Measurements from ENCODE around the gene LIX1L. TPM values are rescaled to one million over a fixed set of nuclear protein-coding genes. Genes with fewer than 3 reads are reported as not detected.

Gene LIX1L
- total and polyA plus RNA-seq, 2 donors (not counting 1 experiment from before 2014, with no cell fraction given): 14.4 to 31.7 TPM

Other genes with a start within 250 kb of the LIX1L start
- gene CD160, start 238.5 kb downstream of the LIX1L start, total RNA-seq: 0.15 TPM in 1 of 2 replicates, not detected in the other
- gene CD160, start 238.5 kb downstream of the LIX1L start, polyA plus RNA-seq: 0.10 TPM in 1 of 2 replicates, not detected in the other
- 19.8 and 21.7 TPM in 2 replicates for gene RNF115, start 133.9 kb downstream of the LIX1L start, total RNA-seq
- gene RNF115, start 133.9 kb downstream of the LIX1L start, polyA plus RNA-seq: 4.6 and 6.2 TPM in 2 replicates
- gene POLR3C, start 133.8 kb downstream of the LIX1L start, total RNA-seq: 48.0 and 49.3 TPM in 2 replicates
- 27.8 and 36.5 TPM in 2 replicates for gene POLR3C, start 133.8 kb downstream of the LIX1L start, polyA plus RNA-seq
- 7.1 and 7.7 TPM in 2 replicates for gene NUDT17, start 112.4 kb downstream of the LIX1L start, total RNA-seq
- gene NUDT17, start 112.4 kb downstream of the LIX1L start, polyA plus RNA-seq: 7.2 and 7.7 TPM in 2 replicates
- 45.0 and 51.0 TPM in 2 replicates for gene PIAS3, start 98.9 kb downstream of the LIX1L start, total RNA-seq
- 15.9 and 23.2 TPM in 2 replicates for gene PIAS3, start 98.9 kb downstream of the LIX1L start, polyA plus RNA-seq
- not detected in 2 replicates for gene ANKRD35, start 72.2 kb downstream of the LIX1L start, total RNA-seq
- gene ANKRD35, start 72.2 kb downstream of the LIX1L start, polyA plus RNA-seq: 0.04 TPM in 1 of 2 replicates, not detected in the other
- 6.2 and 8.9 TPM in 2 replicates for gene ITGA10, start 48.0 kb downstream of the LIX1L start, total RNA-seq
- 1.6 and 2.1 TPM in 2 replicates for gene ITGA10, start 48.0 kb downstream of the LIX1L start, polyA plus RNA-seq
- 39.1 and 48.1 TPM in 2 replicates for gene PEX11B, start 39.3 kb downstream of the LIX1L start, total RNA-seq
- 16.5 and 20.8 TPM in 2 replicates for gene PEX11B, start 39.3 kb downstream of the LIX1L start, polyA plus RNA-seq
- gene RBM8A, start 30.5 kb downstream of the LIX1L start, total RNA-seq: 134 and 137 TPM in 2 replicates
- 169 and 270 TPM in 2 replicates for gene RBM8A, start 30.5 kb downstream of the LIX1L start, polyA plus RNA-seq
- 1.8 and 2.8 TPM in 2 replicates for gene ANKRD34A, start 6.6 kb upstream of the LIX1L start, total RNA-seq
- 0.56 and 0.86 TPM in 2 replicates for gene ANKRD34A, start 6.6 kb upstream of the LIX1L start, polyA plus RNA-seq
- gene POLR3GL, start 6.7 kb upstream of the LIX1L start, total RNA-seq: 26.3 and 33.3 TPM in 2 replicates
- gene POLR3GL, start 6.7 kb upstream of the LIX1L start, polyA plus RNA-seq: 17.6 and 18.4 TPM in 2 replicates
- 522 and 542 TPM in 2 replicates for gene TXNIP, start 38.6 kb upstream of the LIX1L start, total RNA-seq
- gene TXNIP, start 38.6 kb upstream of the LIX1L start, polyA plus RNA-seq: 591 and 1,651 TPM in 2 replicates
- gene HJV, start 63.7 kb upstream of the LIX1L start, total RNA-seq: not detected in 2 replicates
- gene HJV, start 63.7 kb upstream of the LIX1L start, polyA plus RNA-seq: not detected in 2 replicates
- gene NBPF10, start 186.8 kb upstream of the LIX1L start, total RNA-seq: 12.6 and 13.4 TPM in 2 replicates
- 2.6 and 4.5 TPM in 2 replicates for gene NBPF10, start 186.8 kb upstream of the LIX1L start, polyA plus RNA-seq